Measurements from ENCODE around the gene ZFAND3.

- no peak for TF ChIP-seq CTCF (IDR thresholded peaks at IDR 0.05)
- no peak for TF ChIP-seq ZFX (IDR thresholded peaks at IDR 0.05; ENCODE audit: borderline replicate concordance)
Observed at GRCh38 chr6:37821446-37821845, 1.9 kb downstream of the ZFAND3 start.
